H54 (cell line): ENCODE measurements around the gene CTRB1.
"Not testable (repeated sequence)": the region's sequence is repeated elsewhere in the genome, so short reads cannot be mapped to it uniquely, and the experiment has no call there.

Experiments used
- DNase-seq: peaks from one replicate; pipeline ENCODE4 v3.0.0; 2011; ENCODE audit warnings: low spot score, mixed read lengths; ENCODE audit not compliant: insufficient read length
- FAIRE-seq: peaks from 3 replicates; lab custom pipeline; 2011; peaks lifted over from hg19 to GRCh38; lab: Jason Lieb, UNC
- POLR2A ChIP-seq: IDR thresholded peaks from 2 replicates; pipeline ENCODE4 v1.6.1; 2011; ENCODE audit warnings: low read depth, mild to moderate bottlenecking, low read length

Gene CTRB1

GRCh38 chr16:75208861-75209505 is 9.8 kb upstream of the CTRB1 start:
- DNase-seq (no peak), FAIRE-seq (no peak)
- no peak for TF ChIP-seq POLR2A

GRCh38 chr16:75209514-75209913 is 9.3 kb upstream of the CTRB1 start:
- not testable (repeated sequence) for DNase-seq, FAIRE-seq

GRCh38 chr16:75209944-75210343 is 8.8 kb upstream of the CTRB1 start:
- FAIRE-seq (no peak), DNase-seq (no peak)
- TF ChIP-seq POLR2A, result no peak

GRCh38 chr16:75211286-75211685 is 7.5 kb upstream of the CTRB1 start:
- FAIRE-seq, DNase-seq: not testable (repeated sequence)

GRCh38 chr16:75216127-75216526 is 2.7 kb upstream of the CTRB1 start:
- TF ChIP-seq POLR2A, result no peak
- FAIRE-seq (no peak), DNase-seq (no peak)

GRCh38 chr16:75216576-75216975 is 2.2 kb upstream of the CTRB1 start:
- no peak for TF ChIP-seq POLR2A
- no peak for FAIRE-seq

GRCh38 chr16:75217389-75217851 is 1.4 kb upstream of the CTRB1 start:
- TF ChIP-seq POLR2A, result no peak
- DNase-seq (no peak), FAIRE-seq (no peak)

More at GRCh38 chr16:75216576-75216975, 2.2 kb upstream of the CTRB1 start:
- no peak for DNase-seq

GRCh38 chr16:75219088-75219487 is 300 bp downstream of the CTRB1 start:
- FAIRE-seq (no peak), DNase-seq (no peak)
- TF ChIP-seq POLR2A, result no peak

- no peak for TF ChIP-seq POLR2A
- DNase-seq, result no peak
- no peak for FAIRE-seq
These were observed 1.1 kb downstream of the CTRB1 start for GRCh38 chr16:75219838-75220237.

GRCh38 chr16:75222271-75222783 is 3.5 kb downstream of the CTRB1 start:
- TF ChIP-seq POLR2A, result no peak
- FAIRE-seq (no peak), DNase-seq (no peak)

- FAIRE-seq, DNase-seq: not testable (repeated sequence)
These were observed 4.3 kb downstream of the CTRB1 start for GRCh38 chr16:75223129-75223528.

GRCh38 chr16:75224306-75225082 is 5.7 kb downstream of the CTRB1 start:
- FAIRE-seq, result no peak
- no peak for TF ChIP-seq POLR2A
- no peak for DNase-seq

GRCh38 chr16:75225092-75225491 is 6.3 kb downstream of the CTRB1 start:
- FAIRE-seq (no peak), DNase-seq (no peak)
- no peak for TF ChIP-seq POLR2A

- no peak for TF ChIP-seq POLR2A
- FAIRE-seq (no peak), DNase-seq (no peak)
These were observed 7.1 kb downstream of the CTRB1 start for GRCh38 chr16:75225678-75226515.
